Hematopoietic multipotent progenitor cell treated with erythropoietin and hydrocortisone succinate and interleukin-3 and kit ligand, for 6 days (in vitro differentiated cells): ENCODE results near the gene G2E3.
"Not testable (repeated sequence)": the region's sequence is repeated elsewhere in the genome, so short reads cannot be mapped to it uniquely, and the experiment has no call there.

Source experiments
- DNase-seq: peaks from one replicate; pipeline ENCODE4 v3.0.0-alpha.2; 2015

The G2E3 gene, protein sequence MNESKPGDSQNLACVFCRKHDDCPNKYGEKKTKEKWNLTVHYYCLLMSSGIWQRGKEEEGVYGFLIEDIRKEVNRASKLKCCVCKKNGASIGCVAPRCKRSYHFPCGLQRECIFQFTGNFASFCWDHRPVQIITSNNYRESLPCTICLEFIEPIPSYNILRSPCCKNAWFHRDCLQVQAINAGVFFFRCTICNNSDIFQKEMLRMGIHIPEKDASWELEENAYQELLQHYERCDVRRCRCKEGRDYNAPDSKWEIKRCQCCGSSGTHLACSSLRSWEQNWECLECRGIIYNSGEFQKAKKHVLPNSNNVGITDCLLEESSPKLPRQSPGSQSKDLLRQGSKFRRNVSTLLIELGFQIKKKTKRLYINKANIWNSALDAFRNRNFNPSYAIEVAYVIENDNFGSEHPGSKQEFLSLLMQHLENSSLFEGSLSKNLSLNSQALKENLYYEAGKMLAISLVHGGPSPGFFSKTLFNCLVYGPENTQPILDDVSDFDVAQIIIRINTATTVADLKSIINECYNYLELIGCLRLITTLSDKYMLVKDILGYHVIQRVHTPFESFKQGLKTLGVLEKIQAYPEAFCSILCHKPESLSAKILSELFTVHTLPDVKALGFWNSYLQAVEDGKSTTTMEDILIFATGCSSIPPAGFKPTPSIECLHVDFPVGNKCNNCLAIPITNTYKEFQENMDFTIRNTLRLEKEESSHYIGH

GRCh38 chr14:30558675-30559555, at the start of gene G2E3:
TSS of gene G2E3 (plus strand) at chr14:30559158. CDS start at chr14:30581080, 21,922 bp downstream.
- peak; percentile 92 for DNase-seq

GRCh38 chr14:30517737-30518136, 41.2 kb upstream of the G2E3 start:
- no peak for DNase-seq

DNA sequence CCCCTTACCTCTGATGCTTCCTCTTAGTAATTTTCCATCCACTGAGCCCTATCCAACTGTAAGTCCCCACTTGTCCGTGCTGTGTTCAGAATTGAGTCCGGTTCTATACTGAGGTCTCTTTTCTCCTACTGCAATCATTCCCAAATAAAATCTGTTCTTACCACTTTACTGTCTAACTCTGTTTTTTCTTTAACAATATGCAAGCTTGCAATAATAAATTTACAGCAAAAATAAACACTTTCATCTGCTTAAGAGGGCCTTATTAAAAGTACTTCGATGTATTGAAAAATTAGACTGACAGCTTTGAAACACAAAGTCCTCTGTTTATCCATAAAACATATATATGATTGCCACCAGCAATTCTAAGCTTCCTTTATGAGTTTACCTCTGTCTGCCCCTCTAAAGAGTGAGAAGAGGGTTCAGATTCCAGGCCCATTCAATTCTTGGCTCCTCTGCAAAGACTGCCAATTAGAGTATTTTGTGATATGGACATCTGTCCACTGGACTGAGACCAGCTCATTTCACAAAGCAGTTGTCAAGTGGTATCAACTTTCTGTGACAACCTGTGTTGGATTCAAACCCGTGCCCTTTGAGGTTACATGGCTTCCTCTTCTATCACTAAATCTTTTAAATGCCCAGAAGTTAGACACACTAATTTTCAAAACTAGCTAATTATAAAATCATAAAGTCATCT, 39.9 kb upstream of the G2E3 start:
- no peak for DNase-seq

DNA sequence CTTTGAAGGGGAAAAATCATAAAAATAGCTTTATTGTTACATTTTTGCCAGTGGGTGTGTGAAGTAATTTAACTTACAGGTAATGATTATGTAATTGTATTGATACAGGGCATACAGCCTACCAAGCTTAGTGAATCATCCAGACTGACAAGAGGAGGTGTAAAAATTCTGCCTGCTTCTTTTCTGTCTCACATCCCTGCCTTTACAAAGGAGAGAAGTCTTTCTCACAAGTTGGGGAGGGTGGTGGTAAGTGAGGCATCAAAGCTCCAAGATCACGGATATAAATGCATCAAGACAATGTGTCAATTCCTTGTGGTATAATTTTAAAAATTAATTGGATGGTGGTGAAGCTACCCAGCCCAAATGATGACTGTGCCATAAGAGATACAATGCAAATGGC, 39.0 kb upstream of the G2E3 start:
- DNase-seq, result no peak

DNA sequence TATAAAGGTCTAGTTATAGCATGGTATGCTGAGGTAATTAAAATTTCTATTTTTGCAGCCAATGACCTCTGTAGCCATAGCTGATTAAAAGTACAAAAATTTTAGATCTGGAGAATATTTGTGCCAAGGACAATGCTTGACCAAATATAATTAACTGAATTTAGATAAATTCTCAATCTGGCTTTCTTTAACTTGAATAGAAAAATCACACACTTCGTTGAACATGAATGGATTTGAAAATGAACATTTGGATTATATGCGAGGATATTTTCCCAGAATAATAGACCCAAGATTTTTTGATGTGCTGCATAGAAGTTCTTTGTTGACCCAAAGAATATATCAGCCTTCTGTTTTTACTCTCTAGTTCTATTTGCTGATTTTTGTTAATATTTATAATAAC, 38.4 kb upstream of the G2E3 start:
- DNase-seq, result no peak

DNA sequence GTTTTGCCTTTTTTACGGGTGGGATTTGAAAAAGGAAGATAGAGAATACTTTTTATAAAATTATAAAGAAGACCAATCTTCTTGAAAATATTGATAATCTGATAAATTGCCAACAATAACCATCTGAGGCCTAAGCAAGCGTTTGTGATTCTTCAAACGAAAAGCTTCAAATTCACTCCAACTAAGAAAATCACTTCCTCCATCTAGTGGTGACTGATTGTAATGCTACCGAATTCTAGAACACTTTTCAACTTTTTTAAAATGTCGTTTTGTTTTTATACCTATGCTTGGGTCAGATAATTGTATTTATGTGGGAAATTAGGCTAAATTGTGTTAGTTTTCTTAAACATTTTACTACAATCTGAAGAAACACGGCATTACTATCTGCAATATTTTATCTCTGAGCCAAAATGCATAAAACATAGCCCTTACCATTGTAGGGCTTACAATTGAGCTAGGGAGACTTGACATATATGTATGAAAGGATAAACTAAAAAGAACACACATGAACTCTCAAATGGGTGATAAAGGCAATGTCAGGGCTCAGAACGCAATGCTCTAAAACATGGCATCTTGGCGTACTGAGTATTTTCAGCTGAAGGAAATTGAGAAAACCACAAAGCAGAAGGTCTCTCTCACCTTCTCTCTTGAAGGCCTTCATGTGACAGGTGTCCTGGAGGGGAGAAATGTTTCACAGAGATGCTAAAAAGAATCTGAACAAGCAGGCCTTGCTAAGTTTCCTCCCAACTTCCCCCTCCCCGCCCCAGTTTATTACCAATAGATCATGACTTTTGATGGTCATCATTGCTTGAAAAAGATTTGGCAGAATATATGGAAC, 36.8 kb upstream of the G2E3 start:
- DNase-seq, result peak; percentile 72

GRCh38 chr14:30525833-30526232, 33.1 kb upstream of the G2E3 start:
- DNase-seq, result no peak

DNA sequence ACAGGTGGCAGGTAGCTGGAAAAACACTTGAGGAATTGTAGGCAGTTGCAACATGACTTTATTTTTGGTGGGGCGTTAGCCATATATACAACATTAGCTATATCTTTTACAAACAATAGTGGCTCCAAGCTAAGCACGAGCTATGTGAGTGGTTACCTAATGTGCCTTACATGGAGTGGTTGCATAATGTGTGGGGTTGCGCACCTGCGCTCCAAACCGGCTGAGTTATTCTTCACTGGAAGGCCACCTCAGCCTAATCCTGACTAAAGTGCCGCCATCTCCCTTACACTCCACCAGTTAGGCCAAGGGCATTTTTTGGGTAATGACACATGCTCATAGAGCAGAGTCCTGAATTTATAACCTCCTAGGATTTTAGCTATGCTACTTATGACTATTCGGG, 31.8 kb upstream of the G2E3 start:
- no peak for DNase-seq

GRCh38 chr14:30528119-30528518, 30.8 kb upstream of the G2E3 start:
- no peak for DNase-seq

GRCh38 chr14:30528778-30529642, 29.9 kb upstream of the G2E3 start:
- no peak for DNase-seq

- no peak for DNase-seq
Observed at GRCh38 chr14:30532264-30532663, 26.7 kb upstream of the G2E3 start.

GRCh38 chr14:30533126-30533525, 25.8 kb upstream of the G2E3 start:
- DNase-seq, result no peak

DNA sequence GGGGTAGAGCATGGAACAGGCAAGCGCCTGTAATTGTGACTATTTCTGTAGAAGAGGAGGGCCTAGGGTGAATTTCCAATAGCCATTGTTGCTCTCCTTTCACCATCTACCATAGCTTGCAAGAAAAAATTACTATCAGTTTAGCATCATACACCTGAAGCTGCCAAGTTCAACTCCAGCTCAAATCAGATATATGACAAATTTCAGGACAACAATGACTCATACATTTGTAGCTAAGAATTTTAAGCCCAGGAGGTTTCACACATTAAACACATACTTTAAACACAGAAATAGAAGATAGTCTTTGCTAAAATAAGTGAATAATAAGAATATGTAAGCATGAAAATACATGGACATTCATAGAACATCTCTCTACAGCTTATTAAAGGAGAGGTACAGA, 17.6 kb upstream of the G2E3 start:
- no peak for DNase-seq

- DNase-seq, result not testable (repeated sequence)
Observed at GRCh38 chr14:30546735-30547134, 12.2 kb upstream of the G2E3 start.

DNA sequence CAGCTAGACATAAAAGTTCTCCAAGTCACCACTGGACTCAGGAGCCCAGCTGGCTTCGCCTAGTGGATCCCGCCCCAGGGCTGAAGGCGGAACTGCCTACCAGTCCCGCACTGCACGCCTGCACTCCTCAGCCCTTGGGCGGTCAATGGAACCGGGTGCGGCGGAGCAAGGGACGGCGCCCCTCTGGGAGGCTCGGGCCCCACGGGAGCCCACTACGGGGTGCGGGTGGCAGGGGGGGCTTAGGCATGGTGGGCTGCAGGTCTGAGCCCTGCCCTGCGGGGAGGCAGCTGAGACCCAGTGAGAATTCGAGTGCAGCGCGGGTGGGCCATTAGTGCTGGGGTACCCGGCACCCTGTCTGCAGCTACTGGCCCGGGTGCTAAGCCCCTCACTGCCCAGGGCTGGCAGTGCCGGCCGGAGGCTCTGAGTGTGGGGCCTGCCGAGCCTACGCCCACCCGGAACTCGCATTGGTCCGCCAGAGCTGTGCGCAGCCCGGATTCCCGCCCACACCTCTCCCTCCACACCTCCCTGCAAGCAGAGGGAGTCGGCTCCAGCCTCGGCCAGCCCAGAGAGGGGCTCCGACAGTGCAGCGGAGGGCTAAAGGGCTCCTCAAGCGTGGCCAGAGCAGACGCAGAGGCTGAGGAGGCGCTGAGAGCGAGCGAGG, 11.4 kb upstream of the G2E3 start:
- DNase-seq, result no peak

- DNase-seq, result no peak
Observed at GRCh38 chr14:30550335-30550734, 8.6 kb upstream of the G2E3 start.

DNA sequence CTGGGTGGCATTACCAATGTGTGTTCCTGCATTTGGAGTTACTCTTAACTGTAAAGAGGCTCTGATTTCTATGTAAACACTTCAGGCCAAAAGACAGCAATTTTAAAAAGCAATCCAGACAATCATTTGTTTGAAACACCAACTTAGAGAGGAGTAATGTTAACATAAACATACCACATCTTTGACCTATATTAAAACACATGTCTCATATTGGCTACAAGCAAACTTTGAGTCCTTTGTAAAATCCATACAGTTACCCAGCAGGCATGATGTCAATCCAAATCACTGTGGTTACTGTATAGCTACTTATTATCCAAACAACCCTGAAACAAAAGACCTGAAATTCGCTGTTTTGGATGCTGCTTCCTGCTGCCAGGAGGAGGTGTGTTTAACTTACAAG, 7.5 kb upstream of the G2E3 start:
- DNase-seq, result no peak

DNA sequence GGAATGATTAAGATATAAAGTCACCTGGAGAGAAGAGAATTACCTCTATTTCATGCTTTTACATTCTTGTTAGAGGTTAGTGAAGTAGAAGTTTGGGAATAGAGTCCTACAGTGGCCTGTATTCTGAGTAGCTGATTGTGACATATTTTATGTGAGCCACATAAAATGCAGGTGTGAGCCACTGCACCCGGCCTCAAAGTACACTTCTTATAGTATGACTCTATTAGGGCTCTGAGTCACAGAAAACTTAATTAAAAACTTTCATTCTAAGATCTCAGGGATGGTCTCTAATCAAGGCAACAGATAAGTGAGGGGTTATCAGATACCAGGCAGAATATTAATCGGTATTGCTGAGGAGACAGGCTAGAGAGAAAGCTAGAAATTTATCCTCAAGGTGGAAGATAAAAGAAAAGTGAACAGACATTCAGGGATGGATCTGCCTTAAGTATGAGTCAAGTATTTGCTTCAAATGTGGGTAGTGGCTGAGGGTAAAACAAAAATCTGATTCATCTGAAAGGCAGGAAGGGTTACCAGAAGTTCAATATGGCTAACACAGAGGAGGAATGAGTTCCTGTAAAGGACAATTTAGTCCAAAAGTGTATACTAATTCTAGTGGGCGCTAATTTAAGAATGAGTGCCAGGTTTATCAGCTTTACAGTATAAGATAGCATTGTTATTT, 5.5 kb upstream of the G2E3 start:
- no peak for DNase-seq

DNA sequence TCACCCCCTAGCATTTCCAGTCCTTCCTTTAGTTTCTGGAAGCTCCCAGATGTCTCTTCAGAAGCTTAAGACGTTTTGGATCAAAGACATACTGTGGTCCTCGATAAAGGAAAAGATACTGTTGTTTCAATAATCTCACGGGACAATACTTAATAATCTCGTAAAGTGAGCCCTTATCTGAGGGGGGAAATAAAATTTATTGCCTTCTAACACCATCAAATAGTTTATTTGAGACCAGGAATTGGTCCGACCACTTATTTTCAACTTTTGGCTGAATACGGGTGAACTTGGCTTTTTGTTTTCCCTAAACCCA, 640 bp upstream of the G2E3 start:
- no peak for DNase-seq

DNA sequence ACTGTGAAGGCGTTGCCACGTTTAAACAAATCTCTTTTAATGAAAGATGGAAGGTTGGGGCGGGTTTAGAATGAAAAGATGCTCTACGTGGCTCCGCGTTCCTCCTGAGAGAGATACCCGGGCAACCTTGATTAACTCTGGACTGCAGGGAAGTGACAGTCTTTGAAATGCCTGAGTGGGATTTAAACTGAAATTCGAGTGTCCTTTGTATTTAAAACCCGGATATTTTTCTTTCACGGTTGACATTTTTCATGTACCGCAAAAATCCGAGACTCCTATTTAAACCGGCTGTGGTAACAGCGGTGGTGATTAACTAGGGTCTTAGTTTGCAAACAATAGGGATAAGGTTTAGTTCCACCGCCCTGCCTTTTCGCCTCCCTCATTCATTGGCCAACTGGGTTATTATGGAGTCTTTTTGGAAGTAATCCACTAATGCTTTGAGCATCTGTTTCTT, 707 bp downstream of the G2E3 start:
- peak; percentile 48 for DNase-seq
